GM18508 (cell line): ENCODE results near the gene FOXG1.

Experiments used
- ATAC-seq: cut with Tn5 transposase; IDR thresholded peaks from one replicate; pipeline ENCODE4 v1.9.1; 2021; ENCODE audit warnings: moderate number of reproducible peaks; ENCODE audit not compliant: insufficient read depth, unreplicated experiment

The FOXG1 gene

GRCh38 chr14:28766469-28766955, at the start of gene FOXG1:
TSS of gene FOXG1 (plus strand) at chr14:28766787. CDS start at chr14:28767280, 493 bp downstream.
- no peak for ATAC-seq

GRCh38 chr14:28719130-28719529, 47.5 kb upstream of the FOXG1 start:
- ATAC-seq = no peak

GRCh38 chr14:28731358-28731757, 35.2 kb upstream of the FOXG1 start:
- no peak for ATAC-seq

- ATAC-seq = no peak
These were observed 24.3 kb upstream of the FOXG1 start for GRCh38 chr14:28742171-28742846.

DNA sequence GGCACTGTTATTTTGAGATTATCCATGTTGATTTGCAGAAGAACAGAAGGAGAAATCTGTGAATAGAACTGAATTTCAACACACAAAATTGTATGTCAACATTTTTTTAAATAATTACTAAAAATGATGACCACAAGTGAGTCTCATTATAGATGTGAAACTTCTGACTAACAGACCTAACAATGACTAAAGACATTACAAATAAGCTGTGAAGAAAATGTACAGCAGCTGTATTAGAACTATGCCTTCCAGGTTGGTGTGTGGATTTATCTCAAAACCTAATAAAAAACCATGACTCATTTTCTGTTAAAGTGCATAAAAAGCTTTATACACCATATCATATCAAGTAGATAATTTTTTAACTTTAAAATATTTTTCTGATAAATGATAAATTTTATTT, 22.5 kb upstream of the FOXG1 start:
- ATAC-seq = no peak

- ATAC-seq = no peak
These were observed 21.4 kb upstream of the FOXG1 start for GRCh38 chr14:28745176-28745575.

DNA sequence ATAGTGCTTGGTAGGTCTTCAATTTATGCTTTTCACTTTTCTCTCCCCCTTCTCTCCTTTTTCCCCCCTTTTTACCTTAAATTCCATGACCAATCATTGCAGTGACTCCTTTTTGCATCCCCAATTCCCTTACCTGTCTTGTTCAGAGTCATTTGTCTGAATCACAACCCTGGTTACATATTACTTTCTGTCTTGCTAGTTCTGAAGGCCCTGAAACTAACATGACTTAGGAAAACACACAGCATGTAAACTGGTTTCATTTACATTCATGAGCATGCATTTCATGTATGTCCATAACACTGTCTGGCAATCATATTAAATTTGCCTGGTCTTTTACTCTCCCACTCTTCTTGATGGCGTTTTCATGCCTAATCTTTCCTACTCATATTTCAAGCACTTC, 20.3 kb upstream of the FOXG1 start:
- ATAC-seq = peak; percentile 66

DNA sequence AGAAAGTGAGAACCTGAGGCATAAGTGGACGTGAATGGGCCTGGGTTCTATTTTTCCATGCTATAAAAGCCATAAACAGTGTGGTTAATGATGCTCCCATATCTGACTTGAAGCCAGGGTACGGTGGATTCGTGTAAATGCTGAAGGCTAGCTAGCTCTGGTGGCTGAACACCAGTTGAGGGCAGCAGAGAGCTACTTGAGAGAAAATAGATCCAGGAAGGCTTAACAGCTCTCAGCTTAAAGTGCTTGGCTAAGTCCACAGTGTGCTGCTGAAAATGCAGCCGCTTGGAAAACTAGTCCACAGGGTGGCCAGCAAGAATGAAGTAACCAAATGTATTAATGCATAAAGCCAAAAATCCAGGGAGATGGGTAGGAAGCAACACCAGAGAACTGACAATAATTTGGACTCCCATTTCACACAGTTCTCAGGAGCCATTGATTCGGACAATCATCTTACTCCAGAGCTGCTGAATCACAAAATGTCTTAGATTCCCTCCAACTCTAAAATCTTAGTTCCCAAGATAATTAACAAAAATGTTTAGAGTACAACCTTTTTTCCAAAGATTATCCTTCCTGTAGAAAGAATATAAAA, 15.0 kb upstream of the FOXG1 start:
- peak; percentile 85 for ATAC-seq

GRCh38 chr14:28754209-28754985, 12.2 kb upstream of the FOXG1 start:
- ATAC-seq = no peak

DNA sequence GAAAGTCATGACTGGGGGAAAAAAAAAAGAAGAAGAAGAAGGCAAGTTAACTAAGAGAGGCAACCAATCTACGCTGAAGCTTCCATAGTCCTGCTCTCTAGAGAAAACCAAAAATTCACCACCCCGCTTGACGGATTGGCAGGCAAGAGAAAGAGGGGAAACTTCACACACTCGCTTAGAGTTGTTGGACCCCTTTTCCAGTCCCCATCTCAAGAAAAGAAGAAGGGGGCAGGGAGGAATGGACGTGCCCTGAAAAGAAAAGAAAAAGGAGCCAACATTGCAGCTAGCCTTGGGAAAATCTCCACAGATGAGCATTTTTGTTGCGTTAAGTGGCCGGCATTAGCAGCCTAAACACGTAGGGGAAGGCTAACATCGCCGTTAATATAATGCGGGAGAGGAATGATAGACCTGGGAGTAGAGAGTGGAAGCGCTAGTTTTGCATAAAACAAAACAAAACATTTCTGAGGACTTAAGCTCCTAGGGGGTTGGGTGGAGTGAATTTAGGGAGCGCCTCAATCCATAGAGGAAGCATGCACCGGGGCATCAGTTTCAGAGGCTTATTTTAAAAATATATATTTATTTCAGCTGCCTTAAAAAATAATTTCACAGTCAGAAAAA, 11.3 kb upstream of the FOXG1 start:
- no peak for ATAC-seq

GRCh38 chr14:28755884-28756268, 10.7 kb upstream of the FOXG1 start:
- no peak for ATAC-seq

GRCh38 chr14:28756269-28756883, 10.2 kb upstream of the FOXG1 start:
- ATAC-seq = no peak

GRCh38 chr14:28756884-28757570, 9.6 kb upstream of the FOXG1 start:
- ATAC-seq = no peak

GRCh38 chr14:28757786-28758185, 8.8 kb upstream of the FOXG1 start:
- no peak for ATAC-seq

GRCh38 chr14:28758253-28758884, 8.2 kb upstream of the FOXG1 start:
- no peak for ATAC-seq

GRCh38 chr14:28758885-28759652, 7.5 kb upstream of the FOXG1 start:
- ATAC-seq = no peak

GRCh38 chr14:28759653-28760313, 6.8 kb upstream of the FOXG1 start:
- ATAC-seq = no peak

GRCh38 chr14:28760431-28760996, 6.1 kb upstream of the FOXG1 start:
- no peak for ATAC-seq
